H1 (cell line): ENCODE data around the gene MC5R. TPM values are rescaled to one million over a fixed set of nuclear protein-coding genes. Genes with fewer than 3 reads are reported as not detected.

Source experiments
- ASH2L ChIP-seq: fragments of 200-600, 300-600 bp; sonication (generic); IDR thresholded peaks from one replicate; pipeline ENCODE4 v1.7.1; 2017; ENCODE audit warnings: low read length
- CREB1 ChIP-seq: IDR thresholded peaks from 2 replicates; pipeline ENCODE4 v1.6.1; 2012; ENCODE audit warnings: inconsistent platforms
- EGR1 ChIP-seq: IDR thresholded peaks from 2 replicates; pipeline ENCODE4 v1.6.1; 2011; ENCODE audit warnings: low read depth, low read length, borderline replicate concordance
- GABPA ChIP-seq: IDR thresholded peaks from 2 replicates; pipeline ENCODE4 v1.6.1; 2011; ENCODE audit warnings: mild to moderate bottlenecking, low read length, moderate library complexity, borderline replicate concordance; ENCODE audit not compliant: insufficient read depth
- HDAC2 ChIP-seq, 2 experiments: fragments of 300-600 bp in 1 of 2; sonication (generic) in 1 of 2; IDR thresholded peaks; 2 replicates each; pipeline ENCODE4 v1.6.1; 2011 to 2012; ENCODE audit warnings: low read depth in 2 of 2, low read length in 2 of 2, mild to moderate bottlenecking in 2 of 2, moderate library complexity in 2 of 2, borderline replicate concordance in 1 of 2, inconsistent platforms in 1 of 2
- HDAC6 ChIP-seq: IDR thresholded peaks from one replicate; pipeline ENCODE4 v1.7.1; 2012; ENCODE audit warnings: low read depth, mild to moderate bottlenecking, inconsistent platforms, low read length, moderate library complexity
- SIRT6 ChIP-seq: IDR thresholded peaks from one replicate; pipeline ENCODE4 v1.7.1; 2012; ENCODE audit warnings: low read length, inconsistent platforms
- polyA plus RNA-seq, 7 experiments: library from polyadenylated mRNA; depleted of rRNA in 3 of 7; stranded (reverse) in 5 of 7; unstranded in 2 of 7; fragments of >200 nt in 5 of 7; fragments of 200-250 nt in 2 of 7; gene quantifications; 1 replicate in 5 of 7; 2 replicates in 1 of 7; 4 replicates in 1 of 7; pipeline versions ENCODE4 v1.2.1 to v1.2.3, GENCODE V29; 2011 to 2013; ENCODE audit warnings: missing spikeins in 2 of 7, mixed read lengths in 2 of 7
- total RNA-seq: library from RNA; stranded (reverse); fragmentation: NEBNext Ultra II Directional; extraction: Animal tissue kit (Norgen Biotek cat#: 25700); gene quantifications from 2 replicates; pipeline ENCODE4 v1.2.1, GENCODE V29; 2021

MC5R gene
- total and polyA plus RNA-seq, 2 of the 8 experiments (the other 6 are each of a cell fraction or from before 2014, with no cell fraction given): 0.37 to 1.4 TPM

DNA sequence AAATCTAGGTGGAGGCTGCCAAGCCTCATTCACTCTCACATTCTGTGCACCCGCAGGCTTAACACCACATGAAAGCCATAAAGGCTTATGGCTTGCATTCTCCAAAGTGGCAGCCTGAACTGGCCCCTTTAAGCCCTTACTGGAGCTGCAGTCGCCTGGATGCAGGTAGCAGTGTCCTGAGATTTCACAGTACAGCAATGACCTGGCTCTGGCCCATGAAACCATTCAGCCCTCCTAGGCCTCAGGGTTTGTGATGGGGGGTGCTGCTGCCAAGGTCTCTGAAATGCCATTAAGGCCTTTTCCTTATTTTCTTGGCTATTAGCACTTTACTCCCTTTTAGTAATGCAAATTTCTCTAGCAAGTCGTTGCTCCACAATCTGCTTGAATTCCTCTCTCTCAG, 48.9 kb upstream of the MC5R start (continued):
- TF ChIP-seq EGR1: no peak
- TF ChIP-seq HDAC2 (IDR thresholded peaks at IDR 0.05; ENCODE audit: borderline replicate concordance in 1 of 2, low read depth in 2 of 2, low read length in 2 of 2): no peak
- TF ChIP-seq CREB1: no peak
- no peak for TF ChIP-seq HDAC6
- TF ChIP-seq SIRT6: no peak
- TF ChIP-seq ASH2L: no peak
- no peak for TF ChIP-seq GABPA
- TF ChIP-seq, all 59 proteins: peak for 0
